Posterior cingulate gyrus (tissue), 11 donors: ENCODE measurements around the gene SAPCD2.

ENCODE experiments used
- DNase-seq, 10 donors: peaks; one replicate each; pipeline versions ENCODE4 v3.0.0 to v3.0.0-alpha.2; 2020 to 2021; ENCODE audit warnings: mixed read lengths in 3 of 10
- intact Hi-C: fragments of 100-400 bp; cut with DNase I; formaldehyde crosslinking; loops from one replicate; pipeline ENCODE4 v1.15.1; 2023

SAPCD2 gene, protein sequence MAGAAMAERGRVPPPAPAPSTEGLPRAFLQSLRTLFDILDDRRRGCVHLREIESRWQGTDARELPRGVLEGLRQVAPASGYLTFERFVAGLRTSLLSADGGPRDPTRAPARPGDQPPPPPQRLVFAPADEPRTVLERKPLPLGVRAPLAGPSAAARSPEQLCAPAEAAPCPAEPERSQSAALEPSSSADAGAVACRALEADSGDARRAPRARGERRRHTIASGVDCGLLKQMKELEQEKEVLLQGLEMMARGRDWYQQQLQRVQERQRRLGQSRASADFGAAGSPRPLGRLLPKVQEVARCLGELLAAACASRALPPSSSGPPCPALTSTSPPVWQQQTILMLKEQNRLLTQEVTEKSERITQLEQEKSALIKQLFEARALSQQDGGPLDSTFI

DNA sequence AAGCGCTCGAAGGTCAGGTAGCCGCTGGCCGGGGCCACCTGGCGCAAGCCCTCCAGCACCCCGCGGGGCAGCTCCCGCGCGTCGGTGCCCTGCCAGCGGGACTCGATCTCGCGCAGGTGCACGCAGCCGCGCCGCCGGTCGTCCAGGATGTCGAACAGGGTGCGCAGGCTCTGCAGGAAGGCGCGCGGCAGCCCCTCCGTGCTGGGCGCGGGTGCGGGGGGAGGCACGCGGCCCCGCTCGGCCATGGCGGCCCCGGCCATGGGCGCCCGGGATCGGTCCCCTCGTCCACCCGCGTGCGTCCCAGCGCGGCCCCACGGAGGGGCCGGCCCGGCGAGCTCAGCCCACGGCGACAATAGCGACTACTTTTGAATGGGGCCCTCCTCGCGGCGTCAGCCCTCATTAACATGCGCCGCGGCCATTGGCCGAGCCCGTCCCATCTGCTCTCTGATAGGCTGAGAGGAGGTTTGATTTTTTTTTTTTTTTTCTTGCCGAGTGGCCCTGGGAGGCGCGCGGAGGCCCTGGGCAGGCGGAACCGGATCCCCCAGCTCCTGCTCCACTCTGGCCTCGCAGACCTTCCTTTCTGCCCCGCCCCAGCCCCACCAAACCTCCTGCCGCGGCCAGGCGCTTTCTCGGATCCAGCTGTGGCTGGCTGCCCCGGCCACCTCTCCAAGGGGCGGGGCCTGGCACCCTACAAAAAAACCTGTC is at the start of gene SAPCD2:
TSS of gene SAPCD2 (minus strand) at position 357 of the 705 bp plus-strand sequence. CDS start at position 260, 97 bp downstream.
- intact Hi-C loops = no loop called here
- DNase-seq = peak; percentile 75 to 98 (median 86)

DNA sequence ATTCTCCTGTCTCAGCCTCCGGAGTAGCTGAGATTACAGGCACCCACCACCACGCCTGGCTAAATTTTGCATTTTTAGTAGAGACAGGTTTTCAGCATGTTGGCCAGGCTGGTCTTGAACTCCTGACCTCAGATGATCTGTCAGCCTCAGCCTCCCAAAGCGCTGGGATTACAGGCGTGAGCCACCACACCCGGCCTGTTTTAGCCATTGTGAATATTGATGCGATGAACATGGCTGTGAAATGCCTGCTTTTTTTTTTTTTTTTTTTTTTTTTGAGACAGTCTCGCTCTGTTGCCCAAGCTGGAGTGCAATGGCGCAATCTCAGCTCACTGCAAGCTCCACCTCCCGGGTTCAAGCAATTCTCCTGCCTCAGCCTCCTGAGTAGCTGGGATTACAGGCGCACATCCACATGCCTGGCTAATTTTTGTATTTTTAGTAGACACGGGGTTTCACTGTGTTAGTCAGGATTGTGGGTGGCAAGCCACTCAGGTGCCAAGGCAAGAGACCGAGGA is 47.8 kb upstream of the SAPCD2 start:
- peak in 1 of 10 donors; percentile 84 for DNase-seq
- intact Hi-C loops = loop anchor here (2.0 kb wide), 1 partner anchor 109 kb away; the partner anchor contains the start of gene RNF224

DNA sequence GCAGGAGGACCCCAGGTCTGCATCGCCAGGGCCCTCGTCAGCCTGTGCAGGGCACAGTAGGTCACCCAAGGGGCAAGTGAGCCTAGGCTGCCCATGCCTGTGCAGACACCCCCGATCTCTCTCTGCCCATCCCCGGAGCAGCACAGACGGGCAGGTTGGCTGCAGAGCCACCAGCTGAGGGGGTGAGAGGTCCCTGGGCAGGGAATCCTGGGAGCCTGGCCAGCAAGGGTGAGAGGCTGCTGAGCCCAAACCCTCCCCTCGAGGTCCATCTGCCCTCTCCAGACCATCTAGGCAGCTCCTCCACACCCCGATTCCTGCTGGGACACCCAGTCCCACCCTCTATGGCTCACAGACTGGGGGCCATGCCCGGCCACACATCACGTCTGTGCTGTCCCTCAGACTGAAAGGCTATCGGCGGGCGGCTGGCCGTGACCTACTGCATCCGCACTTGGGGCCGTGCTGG is 46.9 kb upstream of the SAPCD2 start:
- peak in 1 of 10 donors; percentile 80 for DNase-seq
- intact Hi-C loops = no loop called here

DNA sequence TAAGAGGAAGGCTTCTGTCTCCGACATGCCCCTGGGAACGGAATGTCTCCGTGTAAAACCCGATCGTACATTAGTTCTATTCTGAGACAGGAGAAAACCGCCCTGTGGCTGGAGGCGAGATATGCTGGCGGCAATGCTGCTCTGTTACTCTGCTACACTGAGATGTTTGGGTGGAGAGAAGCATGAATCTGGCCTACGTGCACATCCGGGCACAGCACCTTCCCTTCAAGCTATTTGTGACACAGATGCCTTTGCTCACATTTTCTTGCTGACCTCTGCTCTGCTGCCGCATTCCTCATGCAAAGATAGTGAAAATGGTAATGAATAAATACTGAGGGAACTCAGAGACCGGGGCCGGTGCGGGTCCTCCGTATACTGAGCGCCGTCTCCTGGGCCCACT is 46.4 kb upstream of the SAPCD2 start:
- DNase-seq = peak in 4 of 10 donors; percentile 36 to 88 (median 77)
- intact Hi-C loops = no loop called here

DNA sequence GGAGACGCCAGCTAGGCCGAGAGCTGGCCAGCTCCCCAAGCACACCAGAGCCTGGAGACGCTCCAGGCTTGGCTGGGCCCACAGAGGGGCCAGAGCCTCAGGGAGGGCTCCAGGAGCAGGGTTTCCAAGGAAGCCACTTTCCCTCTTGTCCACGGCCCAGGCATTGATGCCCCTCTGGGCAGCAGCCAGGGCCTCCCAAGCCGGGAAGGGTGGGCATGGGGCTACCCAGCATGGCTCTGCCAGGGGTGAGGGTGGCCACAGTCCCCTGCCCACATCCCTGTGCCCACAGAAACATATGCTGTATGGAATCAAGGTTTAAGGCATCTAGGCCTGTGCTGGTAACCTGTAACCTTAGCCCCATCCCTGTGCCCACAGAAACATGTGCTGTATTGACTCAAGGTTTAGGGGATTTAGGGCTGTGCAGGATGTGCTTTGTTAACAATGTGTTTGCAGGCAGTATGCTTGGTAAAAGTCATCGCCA is 45.7 kb upstream of the SAPCD2 start:
- DNase-seq = no peak
- intact Hi-C loops = no loop called here

DNA sequence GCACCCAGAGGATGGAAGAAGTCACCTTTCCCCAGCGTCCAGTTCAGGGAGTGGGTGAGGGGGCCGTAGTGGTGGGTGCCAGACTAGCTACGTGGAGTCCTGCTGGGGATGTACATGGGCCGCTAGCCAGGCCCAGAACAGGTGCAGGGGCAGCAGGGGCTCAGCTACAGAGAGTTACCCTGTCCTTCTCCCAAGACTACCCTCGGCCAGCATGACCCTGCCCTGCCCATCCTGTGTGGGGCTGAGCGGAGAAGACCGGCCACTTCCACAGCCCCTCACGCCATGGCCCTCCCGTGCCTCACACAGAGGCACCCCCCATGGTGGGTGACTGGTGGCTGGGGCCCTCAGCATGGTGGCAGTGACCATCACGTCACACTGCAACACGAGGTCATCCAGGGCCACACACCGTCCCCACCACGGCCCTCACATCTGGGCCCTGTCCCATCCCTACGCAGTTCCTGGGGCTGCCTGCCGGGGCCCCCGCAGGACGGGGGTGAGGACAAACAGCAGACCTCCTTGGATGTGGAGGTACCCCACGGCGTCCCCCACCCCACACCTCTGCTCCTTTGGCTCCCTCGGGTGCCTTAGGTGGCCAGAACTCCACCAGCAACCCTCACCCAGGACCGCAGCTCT is 45.2 kb upstream of the SAPCD2 start:
- no peak for DNase-seq
- intact Hi-C loops = no loop called here

DNA sequence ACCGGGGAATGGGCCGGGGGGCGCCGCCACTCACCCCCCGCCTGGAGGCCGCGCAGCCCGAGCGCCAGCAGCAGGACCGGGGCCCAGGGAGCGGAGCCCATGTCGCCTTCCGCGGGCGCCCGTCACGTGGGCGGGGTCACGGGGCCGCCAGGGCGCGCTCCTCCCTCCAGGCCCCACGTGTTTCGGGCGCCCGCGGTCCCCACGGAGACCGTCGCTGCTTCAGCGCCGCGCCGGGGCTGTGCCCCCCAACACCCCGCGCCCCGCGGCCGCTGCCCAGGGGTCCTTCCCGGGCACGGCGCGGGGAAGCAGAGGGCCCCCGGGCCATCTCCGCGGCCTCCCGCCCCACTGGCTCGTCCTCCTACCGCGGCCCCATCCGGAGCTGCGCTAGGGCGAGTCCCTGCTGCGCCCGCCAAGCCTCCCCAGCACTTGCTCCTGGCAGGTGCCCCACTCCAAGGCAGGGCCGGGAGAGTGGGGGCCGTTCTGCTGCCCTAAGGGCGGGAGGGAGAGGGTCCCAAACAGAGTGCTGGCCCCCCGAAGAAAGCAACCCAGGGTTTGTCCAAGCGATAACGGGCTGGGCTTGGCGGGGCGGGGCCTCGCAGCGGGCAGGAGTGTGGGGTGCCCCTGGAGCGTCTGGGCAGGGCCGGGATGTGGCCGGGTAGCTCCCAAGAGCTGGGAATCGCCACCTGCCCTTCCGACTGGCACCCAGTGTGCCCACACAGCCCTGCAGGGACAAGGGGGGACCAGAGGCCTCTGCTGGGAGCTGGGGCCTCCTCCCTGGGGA is 44.4 kb upstream of the SAPCD2 start, which contains the start of gene DPP7:
TSS of gene DPP7 (minus strand) at position 121 of the 781 bp plus-strand sequence. CDS start at position 101, 20 bp downstream.
- intact Hi-C loops = no loop called here
- peak; percentile 61 to 97 (median 78) for DNase-seq

DNA sequence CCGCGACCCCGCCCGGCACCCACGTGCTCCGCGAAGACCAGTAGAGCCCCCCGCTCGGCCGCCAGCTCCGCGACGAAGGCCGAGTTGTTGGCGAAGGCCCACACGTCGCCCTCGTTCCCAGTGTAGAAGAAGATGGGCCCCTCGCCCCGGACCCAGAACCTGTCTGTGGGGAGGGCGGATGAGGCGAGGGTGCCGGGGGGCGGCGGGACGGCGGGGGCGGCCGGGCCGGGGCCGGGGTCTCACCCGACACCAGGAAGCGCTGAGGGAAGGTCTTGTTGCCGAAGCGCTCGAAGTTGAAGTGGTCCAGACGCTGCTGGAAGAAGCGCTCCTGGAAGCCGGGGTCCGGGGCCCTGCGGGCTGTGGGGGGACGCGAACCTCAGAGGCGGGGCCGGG is 43.9 kb upstream of the SAPCD2 start:
- intact Hi-C loops = no loop called here
- no peak for DNase-seq

DNA sequence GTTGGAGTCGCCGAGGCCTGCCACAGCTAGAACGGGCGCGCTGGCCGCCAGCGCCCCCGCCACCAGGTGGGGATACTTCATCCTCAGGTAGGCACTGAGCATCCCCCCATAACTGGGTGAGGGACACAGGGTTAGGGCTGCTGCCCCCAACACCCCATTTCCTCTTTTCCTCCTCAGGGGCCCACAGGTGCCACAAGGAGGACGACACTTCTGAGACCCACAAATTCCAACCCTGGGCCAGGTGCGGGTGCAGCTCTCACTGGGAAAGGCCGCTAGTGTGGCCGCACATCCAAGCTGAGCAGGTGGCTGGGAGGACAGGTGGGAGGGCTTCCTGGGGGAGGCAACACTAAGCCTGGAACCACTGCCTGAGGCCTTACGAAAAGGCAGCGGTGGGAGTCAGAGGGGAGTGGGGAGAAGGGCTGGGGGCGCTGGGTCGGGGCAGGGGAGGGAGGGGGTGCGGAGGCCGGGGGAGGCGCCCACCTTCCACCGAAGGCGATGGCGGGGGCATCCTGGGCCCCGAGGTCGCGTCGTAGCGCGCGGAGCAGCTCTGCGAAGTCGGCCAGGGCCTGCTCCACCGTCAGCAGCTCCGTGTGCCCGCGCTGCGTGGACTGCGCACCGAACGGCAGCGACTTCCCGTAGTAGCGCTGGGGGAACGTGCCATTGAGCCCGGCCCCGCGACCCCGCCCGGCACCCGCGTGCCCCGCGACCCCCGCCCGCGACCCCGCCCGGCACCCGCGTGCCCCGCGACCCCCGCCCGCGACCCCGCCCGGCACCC is 43.2 kb upstream of the SAPCD2 start:
- DNase-seq = peak in 2 of 10 donors; percentile 72 to 85
- intact Hi-C loops = no loop called here

DNA sequence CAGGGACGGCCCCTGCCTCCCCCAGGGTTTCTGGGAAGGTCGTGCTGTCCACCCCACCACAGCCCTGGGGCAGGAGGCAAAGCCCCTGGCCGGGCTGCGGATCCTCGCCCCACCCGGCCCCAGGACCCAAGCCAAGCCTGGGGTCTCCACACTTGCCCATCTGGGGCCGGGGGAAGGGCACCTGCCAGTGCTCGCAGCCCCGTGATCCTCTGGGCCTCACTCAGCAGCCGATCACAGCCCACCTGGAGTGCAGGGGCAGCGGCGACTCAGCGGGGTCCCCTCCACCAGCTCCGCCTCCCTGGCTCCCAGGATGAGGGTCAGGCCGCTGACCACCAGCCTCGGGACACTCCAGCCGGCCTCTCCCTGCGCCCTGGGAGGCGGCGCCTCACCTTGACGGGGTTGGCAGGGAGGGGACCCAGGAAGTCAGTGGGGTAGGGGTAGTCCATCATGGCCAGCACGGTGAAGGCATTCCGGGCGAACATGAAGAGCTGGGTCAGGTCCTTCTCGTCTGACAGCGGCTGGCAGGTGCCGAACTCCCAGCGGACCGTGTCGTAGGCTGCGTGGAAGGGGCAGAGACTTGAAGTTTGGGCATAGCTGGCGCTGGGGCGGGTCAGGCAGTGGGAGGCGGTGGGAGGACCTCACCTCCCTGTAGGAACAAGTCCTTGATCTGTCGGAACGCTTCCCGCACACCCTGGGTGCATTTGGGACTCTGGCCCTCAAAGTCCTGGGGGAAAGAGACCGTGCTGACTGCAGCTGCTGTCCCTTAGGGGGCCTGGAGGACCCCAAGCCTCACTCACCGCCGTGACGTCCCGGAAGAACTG is 42.4 kb upstream of the SAPCD2 start:
- intact Hi-C loops = no loop called here
- DNase-seq = peak in 1 of 10 donors; percentile 69

DNA sequence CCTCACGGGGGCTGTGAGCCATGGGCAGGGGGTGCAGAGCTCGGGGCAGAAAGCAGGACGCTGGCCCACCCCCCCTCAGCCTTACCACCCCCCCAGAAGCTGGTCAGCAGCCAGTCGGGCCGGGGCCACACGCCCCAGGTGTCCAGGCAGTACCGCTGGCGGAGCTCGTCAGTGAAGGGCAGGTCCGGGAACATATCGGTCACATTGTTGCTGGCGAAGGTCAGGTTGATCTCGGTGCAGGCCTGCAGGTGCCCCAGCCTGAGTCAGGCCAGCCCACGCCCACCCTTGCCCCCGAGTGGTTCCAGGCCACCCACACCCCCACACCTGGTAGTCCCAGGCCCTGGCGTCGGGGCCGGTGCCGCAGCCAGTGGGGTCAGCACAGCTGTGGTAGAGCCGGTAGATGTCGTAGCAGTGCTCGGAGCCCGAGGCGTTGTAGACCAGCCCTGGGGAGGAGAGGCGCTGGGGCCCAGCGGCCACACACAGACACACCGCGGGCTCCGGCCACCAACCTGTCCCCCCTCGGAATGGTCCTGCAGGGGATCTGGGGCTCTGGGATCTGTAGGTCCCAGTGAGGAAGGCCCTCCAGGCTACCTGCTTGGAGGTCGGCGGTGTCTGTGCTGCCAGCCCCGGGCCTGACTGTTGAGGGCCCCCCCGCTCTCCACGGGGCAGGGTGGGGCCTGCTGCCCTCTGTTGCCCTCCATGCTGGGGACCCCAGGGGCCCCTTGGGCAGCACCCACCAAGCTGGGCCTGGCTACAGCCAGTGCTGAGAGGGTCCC is 41.6 kb upstream of the SAPCD2 start:
- DNase-seq = peak in 2 of 10 donors; percentile 57 to 81
- intact Hi-C loops = no loop called here

DNA sequence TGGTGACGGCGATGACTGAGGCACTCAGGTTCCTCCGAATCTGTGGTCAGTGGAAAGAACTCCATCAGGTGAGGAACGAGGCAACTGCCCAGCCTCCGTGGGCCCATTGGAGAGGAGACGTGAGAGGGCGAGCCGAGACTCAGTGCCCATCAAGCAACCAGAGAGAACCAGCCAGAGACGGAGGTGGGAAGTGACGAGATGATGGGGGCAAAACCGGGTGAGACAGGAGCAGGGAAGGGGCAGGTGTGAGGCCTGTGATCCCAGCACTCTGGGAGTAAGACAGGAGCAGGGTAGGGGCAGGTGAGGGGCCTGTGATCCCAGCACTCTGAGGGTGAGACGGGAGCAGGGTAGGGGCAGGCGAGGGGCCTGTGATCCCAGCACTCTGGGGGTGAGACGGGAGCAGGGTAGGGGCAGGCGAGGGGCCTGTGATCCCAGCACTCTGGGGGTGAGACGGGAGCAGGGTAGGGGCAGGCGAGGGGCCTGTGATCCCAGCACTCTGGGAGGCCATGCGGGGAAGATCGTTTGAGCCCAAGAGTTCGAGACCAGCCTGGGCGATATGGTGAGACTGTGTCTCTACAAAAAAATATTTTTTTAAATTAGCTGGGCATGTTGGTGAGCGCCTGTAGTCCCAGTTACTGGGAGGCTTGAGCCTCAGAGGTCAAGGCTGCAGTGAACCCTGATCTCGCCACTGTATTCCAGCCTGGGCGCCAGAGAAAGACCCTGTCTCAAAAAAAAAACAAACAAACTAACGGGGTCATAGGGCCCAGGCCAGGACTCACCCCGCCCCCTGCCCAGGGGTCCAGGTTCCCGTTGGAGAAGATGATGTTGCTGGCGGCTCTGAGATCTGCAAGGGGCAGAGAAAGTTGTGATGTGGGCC is 40.8 kb upstream of the SAPCD2 start:
- DNase-seq = peak in 1 of 10 donors; percentile 55
- intact Hi-C loops = no loop called here

DNA sequence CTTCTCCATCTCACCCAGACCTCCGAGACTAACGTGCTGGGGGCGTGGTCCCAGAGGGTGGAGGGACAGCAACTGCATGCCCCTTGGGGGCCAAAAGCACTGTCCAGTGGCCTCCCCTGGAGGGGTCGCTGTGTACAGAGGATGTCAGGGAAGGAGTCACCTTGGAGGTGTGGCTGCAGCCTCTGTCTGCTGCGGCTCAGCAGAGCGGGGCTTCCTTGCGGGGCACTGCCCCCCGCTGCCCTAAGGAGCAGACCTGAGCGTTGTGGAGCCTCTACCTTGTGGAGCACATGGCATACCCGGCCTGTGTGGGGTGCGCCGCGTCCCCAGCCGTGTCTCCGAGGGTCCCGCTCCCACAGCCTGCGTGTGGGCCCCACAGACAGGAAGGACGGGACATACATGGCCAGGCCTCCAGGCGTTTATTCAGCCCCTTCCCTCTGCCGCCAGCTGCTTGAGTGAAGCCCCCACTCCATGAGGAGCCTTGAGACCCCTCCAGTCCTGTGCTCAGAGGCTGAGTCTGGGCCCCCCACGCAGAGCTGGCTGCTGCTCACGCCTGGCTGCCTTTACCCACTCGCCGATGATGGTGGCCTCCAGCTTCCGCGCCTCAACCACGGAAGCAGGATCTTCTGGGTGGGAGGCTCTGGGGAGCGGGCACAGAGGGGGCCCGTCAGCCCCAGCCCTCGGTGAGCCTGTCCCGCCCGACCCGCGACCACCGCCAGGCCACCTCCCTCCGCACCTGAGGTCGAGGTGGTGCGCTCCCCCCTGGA is 40.0 kb upstream of the SAPCD2 start:
- intact Hi-C loops = no loop called here
- peak in 2 of 10 donors; percentile 67 to 84 for DNase-seq

DNA sequence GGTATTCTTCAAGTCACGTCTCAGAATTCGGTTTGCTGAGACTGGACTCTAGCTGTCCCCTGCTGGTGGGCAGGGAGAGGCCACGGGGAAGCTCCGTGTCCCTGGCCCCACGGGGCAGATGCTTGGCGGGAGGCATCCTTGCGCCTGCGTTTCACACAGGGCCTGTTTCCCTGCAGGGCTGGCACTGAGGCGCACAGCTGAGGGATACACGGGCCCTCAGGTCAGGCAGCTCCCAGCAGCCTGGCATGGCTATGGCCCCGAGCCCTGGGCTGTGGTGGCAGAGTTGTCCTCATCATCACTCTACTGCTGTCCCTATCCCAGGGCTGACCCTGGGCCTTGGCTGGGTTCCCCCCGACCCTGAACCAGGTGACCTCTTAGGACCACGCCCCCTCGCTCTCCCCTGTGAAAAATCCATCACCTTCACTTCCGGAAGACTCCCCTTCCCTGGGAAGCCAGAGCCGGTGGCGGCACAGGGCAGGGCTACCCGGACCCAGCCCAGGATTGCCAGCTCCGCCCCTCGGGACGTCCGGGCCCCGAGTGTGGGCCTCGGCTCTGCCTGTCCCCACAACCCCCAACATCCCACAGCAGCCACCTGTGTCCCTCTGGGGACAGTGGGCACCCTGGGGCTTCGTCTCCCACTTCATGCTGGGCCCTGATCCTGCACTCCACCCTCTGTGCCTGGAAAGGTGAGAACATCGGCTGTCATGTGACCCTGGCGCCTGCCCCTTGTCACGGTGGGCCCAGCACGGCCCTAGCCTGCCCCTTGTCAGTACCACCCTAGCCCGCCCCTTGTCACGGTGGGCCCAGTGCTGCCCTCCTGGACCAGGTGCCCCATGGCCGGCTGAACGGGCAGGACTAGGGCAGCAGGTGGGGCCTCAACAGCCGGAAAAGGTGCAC is 39.1 kb upstream of the SAPCD2 start:
- intact Hi-C loops = no loop called here
- peak in 2 of 10 donors; percentile 71 to 77 for DNase-seq
